ENCODE data around the gene PTPRK.

DNA sequence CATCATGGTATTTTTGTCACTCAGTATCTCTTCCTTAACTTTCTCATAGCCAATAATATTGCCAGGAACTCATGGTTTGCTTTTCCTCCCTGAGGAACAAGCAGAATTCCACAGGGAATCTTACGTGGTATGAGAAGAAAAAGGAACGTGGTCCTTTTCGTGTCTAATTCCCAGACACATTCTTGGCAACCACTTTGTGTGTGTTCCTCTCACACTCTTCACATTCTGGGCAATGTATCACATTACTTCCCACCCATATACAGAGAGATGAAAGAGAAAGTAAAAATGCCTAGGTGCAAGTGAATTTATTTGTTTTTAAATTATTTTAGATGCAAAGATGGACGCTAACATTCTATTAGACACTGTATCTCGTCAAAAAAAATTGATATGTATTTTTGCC, 102.7 kb downstream of the PTPRK start:
- TF ChIP-seq, protein P1, sequence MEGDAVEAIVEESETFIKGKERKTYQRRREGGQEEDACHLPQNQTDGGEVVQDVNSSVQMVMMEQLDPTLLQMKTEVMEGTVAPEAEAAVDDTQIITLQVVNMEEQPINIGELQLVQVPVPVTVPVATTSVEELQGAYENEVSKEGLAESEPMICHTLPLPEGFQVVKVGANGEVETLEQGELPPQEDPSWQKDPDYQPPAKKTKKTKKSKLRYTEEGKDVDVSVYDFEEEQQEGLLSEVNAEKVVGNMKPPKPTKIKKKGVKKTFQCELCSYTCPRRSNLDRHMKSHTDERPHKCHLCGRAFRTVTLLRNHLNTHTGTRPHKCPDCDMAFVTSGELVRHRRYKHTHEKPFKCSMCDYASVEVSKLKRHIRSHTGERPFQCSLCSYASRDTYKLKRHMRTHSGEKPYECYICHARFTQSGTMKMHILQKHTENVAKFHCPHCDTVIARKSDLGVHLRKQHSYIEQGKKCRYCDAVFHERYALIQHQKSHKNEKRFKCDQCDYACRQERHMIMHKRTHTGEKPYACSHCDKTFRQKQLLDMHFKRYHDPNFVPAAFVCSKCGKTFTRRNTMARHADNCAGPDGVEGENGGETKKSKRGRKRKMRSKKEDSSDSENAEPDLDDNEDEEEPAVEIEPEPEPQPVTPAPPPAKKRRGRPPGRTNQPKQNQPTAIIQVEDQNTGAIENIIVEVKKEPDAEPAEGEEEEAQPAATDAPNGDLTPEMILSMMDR (conservative IDR thresholded peaks at IDR 0.05): no peak
- no peak for TF ChIP-seq ZFX (IDR thresholded peaks at IDR 0.05)
